ENCODE measurements around the gene STX11.

STX11 gene

GRCh38 chr6:144110210-144110609 is 40.1 kb upstream of the STX11 start:
- no peak for DNase-seq (ENCODE audit: extremely low spot score)
- POLR2A ChIA-PET = no interaction called here
- CTCF ChIA-PET = interaction anchor here (0.6 to 0.7 kb wide), 2 partner anchors 68 to 372 kb away, joined by 3 to 8 read pairs; no protein-coding TSS in a partner anchor
- no peak for TF ChIP-seq SUZ12 (IDR thresholded peaks at IDR 0.05)
- no peak for TF ChIP-seq ARNT (IDR thresholded peaks at IDR 0.05)
- TF ChIP-seq FOXK2 (IDR thresholded peaks at IDR 0.05) = no peak
- TF ChIP-seq HDGF (IDR thresholded peaks at IDR 0.05; ENCODE audit: borderline replicate concordance) = no peak
- no peak for TF ChIP-seq FOXA1 (IDR thresholded peaks at IDR 0.05)
- no peak for TF ChIP-seq TARDBP (IDR thresholded peaks at IDR 0.05)

GRCh38 chr6:144113366-144113765 is 37.0 kb upstream of the STX11 start:
- POLR2A ChIA-PET = no interaction called here
- CTCF ChIA-PET = no interaction called here
- DNase-seq (ENCODE audit: extremely low spot score) = no peak
- TF ChIP-seq PKNOX1 (IDR thresholded peaks at IDR 0.05) = no peak
- no peak for TF ChIP-seq L3MBTL2 (conservative IDR thresholded peaks at IDR 0.05)
- TF ChIP-seq SUZ12 (IDR thresholded peaks at IDR 0.05) = no peak
- TF ChIP-seq FOXA1 (IDR thresholded peaks at IDR 0.05) = no peak
- TF ChIP-seq FOXM1 (IDR thresholded peaks at IDR 0.05; ENCODE audit: borderline replicate concordance) = no peak
- TF ChIP-seq ELF4 (IDR thresholded peaks at IDR 0.05) = no peak
- no peak for TF ChIP-seq TARDBP (IDR thresholded peaks at IDR 0.05)
- no peak for TF ChIP-seq BHLHE40 (IDR thresholded peaks at IDR 0.05; ENCODE audit: borderline replicate concordance)
- no peak for TF ChIP-seq ZNF384 (IDR thresholded peaks at IDR 0.05)
- TF ChIP-seq NFRKB (IDR thresholded peaks at IDR 0.05) = no peak
- TF ChIP-seq CTBP1 (IDR thresholded peaks at IDR 0.05; ENCODE audit: borderline replicate concordance) = no peak
- TF ChIP-seq FOXK2 (IDR thresholded peaks at IDR 0.05) = no peak

GRCh38 chr6:144115219-144115618 is 35.1 kb upstream of the STX11 start:
- DNase-seq (ENCODE audit: extremely low spot score) = no peak
- POLR2A ChIA-PET = no interaction called here
- CTCF ChIA-PET = no interaction called here
- TF ChIP-seq BHLHE40 (IDR thresholded peaks at IDR 0.05; ENCODE audit: borderline replicate concordance) = no peak
- TF ChIP-seq TARDBP (IDR thresholded peaks at IDR 0.05) = no peak
- TF ChIP-seq ZNF384 (IDR thresholded peaks at IDR 0.05) = no peak
- no peak for TF ChIP-seq ELF4 (IDR thresholded peaks at IDR 0.05)
- TF ChIP-seq ARNT (IDR thresholded peaks at IDR 0.05) = no peak
- TF ChIP-seq CTBP1 (IDR thresholded peaks at IDR 0.05; ENCODE audit: borderline replicate concordance) = no peak

GRCh38 chr6:144119376-144119775 is 30.9 kb upstream of the STX11 start:
- POLR2A ChIA-PET = no interaction called here
- TF ChIP-seq L3MBTL2 (conservative IDR thresholded peaks at IDR 0.05) (no peak), PKNOX1 (IDR thresholded peaks at IDR 0.05) (no peak), ARNT (IDR thresholded peaks at IDR 0.05) (no peak), FOXA1 (IDR thresholded peaks at IDR 0.05) (no peak), HDGF (IDR thresholded peaks at IDR 0.05; ENCODE audit: borderline replicate concordance) (no peak), BHLHE40 (IDR thresholded peaks at IDR 0.05; ENCODE audit: borderline replicate concordance) (no peak), ELF4 (IDR thresholded peaks at IDR 0.05) (no peak), FOXK2 (IDR thresholded peaks at IDR 0.05) (no peak), NFRKB (IDR thresholded peaks at IDR 0.05) (no peak), SP1 (IDR thresholded peaks at IDR 0.05) (no peak), ZNF384 (IDR thresholded peaks at IDR 0.05) (no peak), FOXM1 (IDR thresholded peaks at IDR 0.05; ENCODE audit: borderline replicate concordance) (no peak), TARDBP (IDR thresholded peaks at IDR 0.05) (no peak), CTBP1 (IDR thresholded peaks at IDR 0.05; ENCODE audit: borderline replicate concordance) (no peak), LEF1 (IDR thresholded peaks at IDR 0.05; ENCODE audit: borderline replicate concordance) (no peak), SUZ12 (IDR thresholded peaks at IDR 0.05) (no peak)
- CTCF ChIA-PET = no interaction called here
- DNase-seq (ENCODE audit: extremely low spot score) = no peak

- ChIA-PET POLR2A (no interaction called here), CTCF (no interaction called here)
- DNase-seq (ENCODE audit: extremely low spot score) = no peak
- no peak for TF ChIP-seq BHLHE40 (IDR thresholded peaks at IDR 0.05; ENCODE audit: borderline replicate concordance)
- TF ChIP-seq L3MBTL2 (conservative IDR thresholded peaks at IDR 0.05) = no peak
- no peak for TF ChIP-seq ELF4 (IDR thresholded peaks at IDR 0.05)
- no peak for TF ChIP-seq TARDBP (IDR thresholded peaks at IDR 0.05)
- TF ChIP-seq ZNF384 (IDR thresholded peaks at IDR 0.05) = no peak
- TF ChIP-seq CTBP1 (IDR thresholded peaks at IDR 0.05; ENCODE audit: borderline replicate concordance) = no peak
Measured at GRCh38 chr6:144122861-144123260, 27.5 kb upstream of the STX11 start.

GRCh38 chr6:144123421-144123820 is 26.9 kb upstream of the STX11 start:
- POLR2A ChIA-PET = no interaction called here
- TF ChIP-seq CTBP1 (IDR thresholded peaks at IDR 0.05; ENCODE audit: borderline replicate concordance) = no peak
- no peak for TF ChIP-seq LEF1 (IDR thresholded peaks at IDR 0.05; ENCODE audit: borderline replicate concordance)
- TF ChIP-seq BHLHE40 (IDR thresholded peaks at IDR 0.05; ENCODE audit: borderline replicate concordance) = no peak
- TF ChIP-seq NFRKB (IDR thresholded peaks at IDR 0.05) = no peak
- TF ChIP-seq FOXA1 (IDR thresholded peaks at IDR 0.05) = no peak
- TF ChIP-seq PKNOX1 (IDR thresholded peaks at IDR 0.05) = no peak
- TF ChIP-seq SP1 (IDR thresholded peaks at IDR 0.05) = no peak
- no peak for TF ChIP-seq HDGF (IDR thresholded peaks at IDR 0.05; ENCODE audit: borderline replicate concordance)
- no peak for TF ChIP-seq ELF4 (IDR thresholded peaks at IDR 0.05)
- no peak for TF ChIP-seq ARNT (IDR thresholded peaks at IDR 0.05)
- no peak for TF ChIP-seq TARDBP (IDR thresholded peaks at IDR 0.05)
- no peak for TF ChIP-seq L3MBTL2 (conservative IDR thresholded peaks at IDR 0.05)
- no peak for TF ChIP-seq FOXK2 (IDR thresholded peaks at IDR 0.05)
- TF ChIP-seq ZNF384 (IDR thresholded peaks at IDR 0.05) = no peak
- no peak for TF ChIP-seq SUZ12 (IDR thresholded peaks at IDR 0.05)
- TF ChIP-seq FOXM1 (IDR thresholded peaks at IDR 0.05; ENCODE audit: borderline replicate concordance) = no peak

More at GRCh38 chr6:144123421-144123820, 26.9 kb upstream of the STX11 start:
- no peak for DNase-seq (ENCODE audit: extremely low spot score)
- CTCF ChIA-PET = no interaction called here

Data from HEK293T (cell line).